Measurements from ENCODE around the gene CX3CL1. TPM values are rescaled to one million over a fixed set of nuclear protein-coding genes. Genes with fewer than 3 reads are reported as not detected.
"Not testable (repeated sequence)": the region's sequence is repeated elsewhere in the genome, so short reads cannot be mapped to it uniquely, and the experiment has no call there.

The CX3CL1 gene
- total and polyA plus RNA-seq, 5 donors from 2014 or later: 0.15 TPM; not detected in 4

- no peak overlapping the region for H3K27ac Mint-ChIP-seq
- Histone ChIP-seq H3K4me1 (ENCODE audit: control insufficient read depth, insufficient read depth, low read length, poor library complexity, severe bottlenecking) (no peaks in the 10 kb centered on the region), H3K27me3 (ENCODE audit: control insufficient read depth, insufficient read depth, low read length) (no peaks in the 10 kb centered on the region), H3K27ac (ENCODE audit: insufficient read depth, low read length, poor library complexity, severe bottlenecking) (no peak overlapping the region), H3K9me3 (ENCODE audit: control insufficient read depth in 2 of 2, low read length in 2 of 2) (no peaks in the 10 kb centered on the region), H3K36me3 (ENCODE audit: control insufficient read depth, insufficient read depth, low read length) (no peaks in the 10 kb centered on the region), H3K4me3 (ENCODE audit: low read depth, low read length) (no peak overlapping the region)
- no peaks in the 10 kb centered on the region for H3K4me1 Mint-ChIP-seq
- H3K4me3 Mint-ChIP-seq: no peak overlapping the region
- no peaks in the 10 kb centered on the region for H3K36me3 Mint-ChIP-seq
- H3K9me3 Mint-ChIP-seq: no peaks in the 10 kb centered on the region
- ATAC-seq (ENCODE audit: low read depth in 2 of 2) (no peak), DNase-seq (no peak)
- H3K27me3 Mint-ChIP-seq: peaks cover 9% of the 10 kb centered on the region
Measured at GRCh38 chr16:57391708-57392107, 19.4 kb downstream of the CX3CL1 start.

DNA sequence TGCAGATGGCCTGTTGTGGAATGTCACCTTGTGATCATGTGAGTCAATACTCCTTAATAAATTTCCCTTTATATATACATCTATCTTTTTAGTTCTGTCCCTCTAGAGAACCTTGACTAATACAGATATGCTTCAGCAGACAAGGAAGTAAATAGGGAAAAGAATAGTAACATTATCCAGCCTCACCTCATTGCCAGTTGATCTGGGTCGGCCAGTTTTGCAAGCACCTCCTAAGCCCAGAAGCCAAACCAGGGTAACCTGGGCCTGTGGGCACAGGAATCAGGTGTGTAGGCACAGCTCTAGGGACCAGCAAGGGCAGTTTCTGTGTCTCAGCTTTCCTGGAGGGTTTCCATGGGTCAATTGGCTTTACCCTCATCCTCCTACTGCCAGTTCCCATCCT, 20.4 kb downstream of the CX3CL1 start:
- no peak overlapping the region for H3K27ac Mint-ChIP-seq
- Histone ChIP-seq H3K36me3 (ENCODE audit: control insufficient read depth, insufficient read depth, low read length) (no peaks in the 10 kb centered on the region), H3K4me1 (ENCODE audit: control insufficient read depth, insufficient read depth, low read length, poor library complexity, severe bottlenecking) (no peaks in the 10 kb centered on the region), H3K9me3 (ENCODE audit: control insufficient read depth in 2 of 2, low read length in 2 of 2) (no peaks in the 10 kb centered on the region), H3K27me3 (ENCODE audit: control insufficient read depth, insufficient read depth, low read length) (no peaks in the 10 kb centered on the region), H3K4me3 (ENCODE audit: low read depth, low read length) (no peak overlapping the region), H3K27ac (ENCODE audit: insufficient read depth, low read length, poor library complexity, severe bottlenecking) (no peak overlapping the region)
- ATAC-seq (ENCODE audit: low read depth in 2 of 2) (no peak), DNase-seq (no peak)
- H3K4me1 Mint-ChIP-seq: no peaks in the 10 kb centered on the region
- no peaks in the 10 kb centered on the region for H3K36me3 Mint-ChIP-seq
- H3K4me3 Mint-ChIP-seq: no peak overlapping the region
- H3K27me3 Mint-ChIP-seq: peaks cover 9% of the 10 kb centered on the region
- H3K9me3 Mint-ChIP-seq: no peaks in the 10 kb centered on the region

DNA sequence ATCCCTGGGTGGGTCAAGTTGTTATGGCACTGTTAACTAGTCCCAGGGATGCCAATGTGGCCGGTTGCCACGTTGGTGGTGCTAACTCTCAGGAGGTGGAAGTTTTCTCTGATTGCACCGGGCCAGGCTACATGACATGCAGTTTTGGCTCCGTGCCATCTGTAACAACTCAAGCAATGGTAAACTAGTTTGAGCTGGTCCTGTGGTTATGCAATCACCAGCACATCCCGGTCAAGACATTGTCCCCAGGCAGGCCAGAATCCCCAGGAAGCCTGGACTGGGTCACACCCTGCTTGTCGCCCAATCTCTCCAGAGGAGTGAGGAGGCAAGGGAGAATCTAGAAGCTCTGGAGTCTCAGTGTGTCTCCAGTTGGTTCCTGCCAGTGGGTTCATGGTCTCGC, 22.2 kb downstream of the CX3CL1 start:
- DNase-seq: no peak
- no peaks in the 10 kb centered on the region for H3K27me3 ChIP-seq (ENCODE audit: control insufficient read depth, insufficient read depth, low read length)
- no peak for ATAC-seq (ENCODE audit: low read depth in 2 of 2)
- Mint-ChIP-seq H3K9me3 (no peaks in the 10 kb centered on the region), H3K36me3 (no peaks in the 10 kb centered on the region), H3K4me3 (no peak overlapping the region), H3K4me1 (no peaks in the 10 kb centered on the region), H3K27me3 (peaks cover 9% of the 10 kb centered on the region), H3K27ac (no peak overlapping the region)
- H3K27ac ChIP-seq (ENCODE audit: insufficient read depth, low read length, poor library complexity, severe bottlenecking): no peak overlapping the region
- no peak overlapping the region for H3K4me3 ChIP-seq (ENCODE audit: low read depth, low read length)
- no peaks in the 10 kb centered on the region for H3K4me1 ChIP-seq (ENCODE audit: control insufficient read depth, insufficient read depth, low read length, poor library complexity, severe bottlenecking)
- no peaks in the 10 kb centered on the region for H3K36me3 ChIP-seq (ENCODE audit: control insufficient read depth, insufficient read depth, low read length)
- no peaks in the 10 kb centered on the region for H3K9me3 ChIP-seq (ENCODE audit: control insufficient read depth in 2 of 2, low read length in 2 of 2)

DNA sequence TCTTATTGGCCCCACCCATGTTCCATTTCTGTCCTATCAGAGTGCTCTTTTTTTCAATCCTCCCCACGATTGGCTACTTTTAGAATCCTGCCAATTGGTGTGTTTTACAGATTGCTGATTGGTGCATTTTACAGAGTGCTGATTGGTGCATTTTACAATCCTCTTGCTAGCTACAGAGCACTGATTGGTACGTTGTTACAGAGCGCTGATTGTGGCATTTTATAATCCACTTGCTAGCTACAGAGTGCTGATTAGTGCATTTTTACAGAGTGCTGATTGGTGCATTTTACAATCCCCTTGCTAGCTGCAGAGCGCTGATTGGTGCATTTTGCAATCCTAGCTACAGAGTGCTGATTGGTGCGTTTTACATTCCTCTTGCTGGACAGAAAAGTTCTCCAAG, 22.7 kb downstream of the CX3CL1 start:
- H3K27me3 ChIP-seq (ENCODE audit: control insufficient read depth, insufficient read depth, low read length): no peaks in the 10 kb centered on the region
- no peaks in the 10 kb centered on the region for H3K9me3 Mint-ChIP-seq
- DNase-seq (no peak), ATAC-seq (ENCODE audit: low read depth in 2 of 2) (no peak)
- H3K36me3 Mint-ChIP-seq: no peaks in the 10 kb centered on the region
- no peaks in the 10 kb centered on the region for H3K9me3 ChIP-seq (ENCODE audit: control insufficient read depth in 2 of 2, low read length in 2 of 2)
- no peak overlapping the region for H3K27ac Mint-ChIP-seq
- H3K4me1 Mint-ChIP-seq: no peaks in the 10 kb centered on the region
- H3K4me3 ChIP-seq (ENCODE audit: low read depth, low read length): no peak overlapping the region
- no peak overlapping the region for H3K27ac ChIP-seq (ENCODE audit: insufficient read depth, low read length, poor library complexity, severe bottlenecking)
- peaks cover 9% of the 10 kb centered on the region for H3K27me3 Mint-ChIP-seq
- H3K36me3 ChIP-seq (ENCODE audit: control insufficient read depth, insufficient read depth, low read length): no peaks in the 10 kb centered on the region
- H3K4me3 Mint-ChIP-seq: no peak overlapping the region
- no peaks in the 10 kb centered on the region for H3K4me1 ChIP-seq (ENCODE audit: control insufficient read depth, insufficient read depth, low read length, poor library complexity, severe bottlenecking)

DNA sequence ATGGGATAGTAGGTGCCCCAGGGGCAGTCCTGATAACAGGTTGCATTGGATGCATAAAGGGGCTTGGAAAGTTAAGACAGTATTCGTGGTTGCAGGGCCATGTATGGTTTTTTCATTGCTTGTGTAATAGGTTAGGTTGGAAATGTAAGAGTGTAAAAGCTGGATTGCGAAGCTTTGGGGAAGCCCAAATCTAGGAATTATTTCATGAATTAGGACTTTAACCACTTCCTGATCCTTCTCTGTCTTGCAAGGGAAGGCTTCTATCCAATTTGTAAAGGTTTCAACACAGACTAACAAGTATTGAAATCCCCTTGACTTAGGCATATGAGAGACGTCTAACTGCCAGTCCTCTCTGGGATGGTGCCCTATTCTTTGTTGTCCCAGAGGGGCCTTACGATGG, 24.5 kb downstream of the CX3CL1 start:
- Histone ChIP-seq H3K4me3 (ENCODE audit: low read depth, low read length) (no peak overlapping the region), H3K9me3 (ENCODE audit: control insufficient read depth in 2 of 2, low read length in 2 of 2) (no peaks in the 10 kb centered on the region), H3K27me3 (ENCODE audit: control insufficient read depth, insufficient read depth, low read length) (no peaks in the 10 kb centered on the region), H3K4me1 (ENCODE audit: control insufficient read depth, insufficient read depth, low read length, poor library complexity, severe bottlenecking) (no peaks in the 10 kb centered on the region), H3K27ac (ENCODE audit: insufficient read depth, low read length, poor library complexity, severe bottlenecking) (no peak overlapping the region), H3K36me3 (ENCODE audit: control insufficient read depth, insufficient read depth, low read length) (no peaks in the 10 kb centered on the region)
- peaks cover 12% of the 10 kb centered on the region for H3K27me3 Mint-ChIP-seq
- H3K4me1 Mint-ChIP-seq: no peaks in the 10 kb centered on the region
- no peaks in the 10 kb centered on the region for H3K36me3 Mint-ChIP-seq
- H3K4me3 Mint-ChIP-seq: no peak overlapping the region
- DNase-seq: no peak
- H3K27ac Mint-ChIP-seq: no peak overlapping the region
- H3K9me3 Mint-ChIP-seq: no peaks in the 10 kb centered on the region
- no peak for ATAC-seq (ENCODE audit: low read depth in 2 of 2)

- H3K9me3 Mint-ChIP-seq; H3K4me1 Mint-ChIP-seq; ATAC-seq (ENCODE audit: low read depth in 2 of 2); H3K9me3 ChIP-seq (ENCODE audit: control insufficient read depth in 2 of 2, low read length in 2 of 2); H3K4me1 ChIP-seq (ENCODE audit: control insufficient read depth, insufficient read depth, low read length, poor library complexity, severe bottlenecking); H3K4me3 Mint-ChIP-seq; H3K27ac ChIP-seq (ENCODE audit: insufficient read depth, low read length, poor library complexity, severe bottlenecking); H3K36me3 ChIP-seq (ENCODE audit: control insufficient read depth, insufficient read depth, low read length); H3K4me3 ChIP-seq (ENCODE audit: low read depth, low read length); H3K27ac Mint-ChIP-seq; DNase-seq; H3K36me3 Mint-ChIP-seq; H3K27me3 ChIP-seq (ENCODE audit: control insufficient read depth, insufficient read depth, low read length): not testable (repeated sequence)
- peaks cover 12% of the 10 kb centered on the region for H3K27me3 Mint-ChIP-seq
Measured at GRCh38 chr16:57397493-57397892, 25.2 kb downstream of the CX3CL1 start.

DNA sequence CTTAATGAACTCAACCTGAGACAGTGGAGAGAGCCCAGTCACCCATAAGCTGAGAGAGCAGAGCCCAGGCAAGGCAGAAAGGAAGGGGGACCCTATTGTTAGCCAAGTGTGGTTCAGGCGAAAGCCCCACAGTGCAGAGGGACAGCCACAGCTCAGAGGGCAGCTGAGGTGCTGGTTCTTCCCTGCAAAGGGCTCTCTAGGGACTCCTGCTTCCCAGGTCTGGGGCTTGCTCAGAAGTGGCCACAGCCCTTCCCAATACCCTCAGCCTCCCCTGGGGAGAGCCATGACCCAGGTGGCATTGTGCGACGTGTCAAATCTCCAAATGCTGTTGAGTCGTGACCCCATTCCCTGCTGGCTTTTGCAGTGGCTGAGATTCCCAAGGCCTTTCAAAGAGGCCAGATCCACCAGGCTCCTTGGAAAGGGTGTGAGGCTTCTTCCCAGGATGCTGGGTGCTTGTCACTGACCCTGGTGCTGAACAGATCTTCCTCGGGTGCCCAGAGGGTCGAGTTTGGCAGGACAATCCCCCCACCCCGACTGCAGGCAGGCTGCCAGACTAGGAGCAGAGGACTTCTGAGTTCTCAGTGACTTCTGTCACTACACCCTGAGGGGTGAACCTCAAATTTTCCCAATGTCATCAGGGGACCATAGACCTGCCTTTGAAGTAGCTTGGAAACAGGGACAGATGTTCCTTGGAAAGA, 29.8 kb downstream of the CX3CL1 start:
- Mint-ChIP-seq H3K27me3 (peaks cover 6% of the 10 kb centered on the region), H3K36me3 (no peaks in the 10 kb centered on the region), H3K4me1 (peaks cover 0 to 2% (median 0%) of the 10 kb centered on the region in 4 donors), H3K4me3 (no peak overlapping the region), H3K27ac (no peak overlapping the region), H3K9me3 (no peaks in the 10 kb centered on the region)
- no peak overlapping the region for H3K27ac ChIP-seq (ENCODE audit: insufficient read depth, low read length, poor library complexity, severe bottlenecking)
- no peaks in the 10 kb centered on the region for H3K4me1 ChIP-seq (ENCODE audit: control insufficient read depth, insufficient read depth, low read length, poor library complexity, severe bottlenecking)
- H3K27me3 ChIP-seq (ENCODE audit: control insufficient read depth, insufficient read depth, low read length): no peaks in the 10 kb centered on the region
- no peak for ATAC-seq (ENCODE audit: low read depth in 2 of 2)
- H3K4me3 ChIP-seq (ENCODE audit: low read depth, low read length): no peak overlapping the region
- no peak for DNase-seq
- no peaks in the 10 kb centered on the region for H3K36me3 ChIP-seq (ENCODE audit: control insufficient read depth, insufficient read depth, low read length)
- H3K9me3 ChIP-seq (ENCODE audit: control insufficient read depth in 2 of 2, low read length in 2 of 2): no peaks in the 10 kb centered on the region

GRCh38 chr16:57403965-57404817, 31.9 kb downstream of the CX3CL1 start, which contains the start of gene CCL17:
CCL17 (plus strand) TSS chr16:57404767; CDS start chr16:57413933, 9,166 bp downstream.
- no peak for ATAC-seq (ENCODE audit: low read depth in 2 of 2)
- Mint-ChIP-seq H3K9me3 (no peaks in the 10 kb centered on the region), H3K27me3 (peaks cover 10% of the 10 kb centered on the region), H3K36me3 (no peaks in the 10 kb centered on the region), H3K4me1 (peaks cover 0 to 3% (median under 1%) of the 10 kb centered on the region in 4 donors), H3K27ac (peak within 1 kb of the TSS in 1 of 3 donors; percentile 2), H3K4me3 (no peak within 1 kb of the TSS)
- H3K27ac ChIP-seq (ENCODE audit: insufficient read depth, low read length, poor library complexity, severe bottlenecking): no peak within 1 kb of the TSS
- no peaks in the 10 kb centered on the region for H3K9me3 ChIP-seq (ENCODE audit: control insufficient read depth in 2 of 2, low read length in 2 of 2)
- DNase-seq: no peak
- H3K4me1 ChIP-seq (ENCODE audit: control insufficient read depth, insufficient read depth, low read length, poor library complexity, severe bottlenecking): no peaks in the 10 kb centered on the region
- no peaks in the 10 kb centered on the region for H3K27me3 ChIP-seq (ENCODE audit: control insufficient read depth, insufficient read depth, low read length)
- H3K4me3 ChIP-seq (ENCODE audit: low read depth, low read length): no peak within 1 kb of the TSS
- no peaks in the 10 kb centered on the region for H3K36me3 ChIP-seq (ENCODE audit: control insufficient read depth, insufficient read depth, low read length)

Measured in CD4-positive, CD25-positive, alpha-beta regulatory T cell (primary cell).